ENCODE results near the gene TGM2. TPM values are rescaled to one million over a fixed set of nuclear protein-coding genes. Genes with fewer than 3 reads are reported as not detected.

Gene TGM2
- total and polyA plus RNA-seq, 9 of the 15 experiments (the other 6 are each of a cell fraction or from before 2014, with no cell fraction given) = 5.5 to 78.5 (median 37.6) TPM

DNA sequence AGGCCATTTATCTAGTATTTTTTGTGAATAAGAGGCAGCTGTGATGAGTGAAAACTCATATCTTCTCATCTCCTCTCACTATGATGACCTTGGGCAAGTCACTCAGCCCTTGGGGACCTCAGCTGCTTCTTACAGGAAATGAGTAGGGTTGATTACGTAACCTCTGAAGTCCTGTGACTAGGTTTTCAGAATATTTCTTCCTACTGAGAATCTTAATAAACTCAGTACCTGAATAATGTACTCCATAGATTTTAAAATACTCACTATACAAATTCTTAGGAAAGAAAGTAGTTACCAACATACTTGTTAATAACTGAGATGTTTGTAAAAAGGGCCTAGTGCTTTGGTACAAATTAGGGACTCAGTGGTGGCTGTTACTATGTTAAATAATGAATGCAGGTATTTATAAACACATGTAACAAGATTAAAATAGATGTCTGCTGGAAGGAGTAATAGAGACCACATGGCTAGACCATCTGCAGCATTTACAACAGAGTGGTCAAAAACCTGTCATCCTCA is 70.6 kb downstream of the TGM2 start (continued):
- TF ChIP-seq ZNF146 (CRISPR knock-in tag; IDR thresholded peaks at IDR 0.05; ENCODE audit: unreplicated experiment) = no peak
- no peak for TF ChIP-seq RBBP5 (IDR thresholded peaks at IDR 0.05; ENCODE audit: borderline replicate concordance, insufficient read depth, low read length, poor library complexity, severe bottlenecking)
- TF ChIP-seq, protein P1, sequence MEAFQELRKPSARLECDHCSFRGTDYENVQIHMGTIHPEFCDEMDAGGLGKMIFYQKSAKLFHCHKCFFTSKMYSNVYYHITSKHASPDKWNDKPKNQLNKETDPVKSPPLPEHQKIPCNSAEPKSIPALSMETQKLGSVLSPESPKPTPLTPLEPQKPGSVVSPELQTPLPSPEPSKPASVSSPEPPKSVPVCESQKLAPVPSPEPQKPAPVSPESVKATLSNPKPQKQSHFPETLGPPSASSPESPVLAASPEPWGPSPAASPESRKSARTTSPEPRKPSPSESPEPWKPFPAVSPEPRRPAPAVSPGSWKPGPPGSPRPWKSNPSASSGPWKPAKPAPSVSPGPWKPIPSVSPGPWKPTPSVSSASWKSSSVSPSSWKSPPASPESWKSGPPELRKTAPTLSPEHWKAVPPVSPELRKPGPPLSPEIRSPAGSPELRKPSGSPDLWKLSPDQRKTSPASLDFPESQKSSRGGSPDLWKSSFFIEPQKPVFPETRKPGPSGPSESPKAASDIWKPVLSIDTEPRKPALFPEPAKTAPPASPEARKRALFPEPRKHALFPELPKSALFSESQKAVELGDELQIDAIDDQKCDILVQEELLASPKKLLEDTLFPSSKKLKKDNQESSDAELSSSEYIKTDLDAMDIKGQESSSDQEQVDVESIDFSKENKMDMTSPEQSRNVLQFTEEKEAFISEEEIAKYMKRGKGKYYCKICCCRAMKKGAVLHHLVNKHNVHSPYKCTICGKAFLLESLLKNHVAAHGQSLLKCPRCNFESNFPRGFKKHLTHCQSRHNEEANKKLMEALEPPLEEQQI (IDR thresholded peaks at IDR 0.05) = no peak
- peak; percentile 16 to 40; a peak in 2 of 4 replicates for TF ChIP-seq NRF1 (conservative IDR thresholded peaks at IDR 0.05 in 1 of 2, IDR thresholded peaks at IDR 0.05 in 1 of 2)
- TF ChIP-seq RCOR1 (IDR thresholded peaks at IDR 0.05; ENCODE audit: borderline replicate concordance in 1 of 2, low read depth in 2 of 2, low read length in 2 of 2) = peak in 1 of 2 experiments; percentile 63; a peak in 1 of 4 replicates
- TF ChIP-seq CEBPG (CRISPR knock-in tag; IDR thresholded peaks at IDR 0.05) = peak; percentile 82
- peak; percentile 99 for TF ChIP-seq CEBPG (tag; conservative IDR thresholded peaks at IDR 0.05 in 1 of 2, IDR thresholded peaks at IDR 0.05 in 1 of 2)
- peak; percentile 87 for TF ChIP-seq FOSL1 (tag; conservative IDR thresholded peaks at IDR 0.05)
- peak; percentile 99 for TF ChIP-seq ESRRA (IDR thresholded peaks at IDR 0.05; ENCODE audit: borderline replicate concordance, low read depth)
- TF ChIP-seq SRSF3 (IDR thresholded peaks at IDR 0.05; ENCODE audit: insufficient read depth, low read length) = no peak
- TF ChIP-seq, protein P2, sequence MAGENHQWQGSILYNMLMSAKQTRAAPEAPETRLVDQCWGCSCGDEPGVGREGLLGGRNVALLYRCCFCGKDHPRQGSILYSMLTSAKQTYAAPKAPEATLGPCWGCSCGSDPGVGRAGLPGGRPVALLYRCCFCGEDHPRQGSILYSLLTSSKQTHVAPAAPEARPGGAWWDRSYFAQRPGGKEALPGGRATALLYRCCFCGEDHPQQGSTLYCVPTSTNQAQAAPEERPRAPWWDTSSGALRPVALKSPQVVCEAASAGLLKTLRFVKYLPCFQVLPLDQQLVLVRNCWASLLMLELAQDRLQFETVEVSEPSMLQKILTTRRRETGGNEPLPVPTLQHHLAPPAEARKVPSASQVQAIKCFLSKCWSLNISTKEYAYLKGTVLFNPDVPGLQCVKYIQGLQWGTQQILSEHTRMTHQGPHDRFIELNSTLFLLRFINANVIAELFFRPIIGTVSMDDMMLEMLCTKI (IDR thresholded peaks at IDR 0.05; ENCODE audit: partially characterized antibody) = no peak
- no peak for TF ChIP-seq POLR2AphosphoS2 (IDR thresholded peaks at IDR 0.05; ENCODE audit: low read length)
- TF ChIP-seq PRPF4 (IDR thresholded peaks at IDR 0.05; ENCODE audit: insufficient read depth, low read depth, low read length, poor library complexity, severe bottlenecking) = no peak
- TF ChIP-seq SRSF7 (optimal IDR thresholded peaks at IDR 0.05; ENCODE audit: low read depth, low read length) = no peak
- no peak for TF ChIP-seq NFYB (IDR thresholded peaks at IDR 0.05; ENCODE audit: extremely low read depth, insufficient read length)
- TF ChIP-seq ZNF584 (CRISPR knock-in tag; IDR thresholded peaks at IDR 0.05; ENCODE audit: low read depth) = peak; percentile 73
- TF ChIP-seq MEIS2 (IDR thresholded peaks at IDR 0.05; ENCODE audit: partially characterized antibody) = peak; percentile 85
- peak; percentile 36; the same call in 1 of the 2 replicates for TF ChIP-seq CTBP1 (IDR thresholded peaks at IDR 0.05; ENCODE audit: borderline replicate concordance)
- TF ChIP-seq, protein P3, sequence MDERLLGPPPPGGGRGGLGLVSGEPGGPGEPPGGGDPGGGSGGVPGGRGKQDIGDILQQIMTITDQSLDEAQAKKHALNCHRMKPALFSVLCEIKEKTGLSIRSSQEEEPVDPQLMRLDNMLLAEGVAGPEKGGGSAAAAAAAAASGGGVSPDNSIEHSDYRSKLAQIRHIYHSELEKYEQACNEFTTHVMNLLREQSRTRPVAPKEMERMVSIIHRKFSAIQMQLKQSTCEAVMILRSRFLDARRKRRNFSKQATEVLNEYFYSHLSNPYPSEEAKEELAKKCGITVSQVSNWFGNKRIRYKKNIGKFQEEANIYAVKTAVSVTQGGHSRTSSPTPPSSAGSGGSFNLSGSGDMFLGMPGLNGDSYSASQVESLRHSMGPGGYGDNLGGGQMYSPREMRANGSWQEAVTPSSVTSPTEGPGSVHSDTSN (CRISPR knock-in tag; IDR thresholded peaks at IDR 0.05; ENCODE audit: low read depth) = no peak
- TF ChIP-seq, protein P3 (tag; conservative IDR thresholded peaks at IDR 0.05; ENCODE audit: low read depth) = peak; percentile 77
- TF ChIP-seq ARID1B (IDR thresholded peaks at IDR 0.05) = peak; percentile 58; the same call in 1 of the 2 replicates
- TF ChIP-seq ATF1 (CRISPR knock-in tag; IDR thresholded peaks at IDR 0.05) = no peak
- no peak for TF ChIP-seq ATF1 (tag; IDR thresholded peaks at IDR 0.05)
